ENCODE measurements around the gene CLTRN. TPM values are rescaled to one million over a fixed set of nuclear protein-coding genes. Genes with fewer than 3 reads are reported as not detected.

CLTRN gene
- total and polyA plus RNA-seq, 9 donors, result 0.13 to 0.53 (median 0.38) TPM

DNA sequence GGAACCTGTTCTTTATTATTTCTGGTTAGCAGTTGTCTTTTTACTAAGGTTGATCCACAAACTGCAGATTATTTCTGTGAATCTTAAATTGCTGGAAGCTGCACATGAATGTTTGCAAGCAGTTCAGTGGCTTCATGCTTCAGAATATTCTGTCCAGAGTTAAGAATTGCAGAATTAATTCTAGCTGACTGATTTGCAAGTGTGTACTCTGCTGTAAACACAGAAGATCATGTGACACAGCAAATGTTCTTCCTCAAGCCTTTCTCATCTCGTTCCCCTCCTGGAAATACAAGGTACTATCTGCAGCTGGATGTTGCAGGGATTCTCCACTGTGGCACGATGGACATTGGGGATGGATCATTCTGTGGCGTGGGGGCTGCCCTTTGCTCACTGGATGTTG is 16.8 kb upstream of the CLTRN start:
- Histone ChIP-seq H3K27ac (ENCODE audit: low read length) (no peak overlapping the region), H3K36me3 (ENCODE audit: control insufficient read depth, insufficient read depth, low read length) (peaks cover 10% of the 10 kb centered on the region), H3K4me1 (ENCODE audit: control insufficient read depth, insufficient read depth, low read length) (peaks cover 5% of the 10 kb centered on the region), H3K27me3 (ENCODE audit: control insufficient read depth, insufficient read depth, low read length) (peaks cover 5% of the 10 kb centered on the region), H3K9me3 (replicated peaks; ENCODE audit: control insufficient read depth, low read depth, low read length) (no peaks in the 10 kb centered on the region), H3K4me3 (ENCODE audit: low read length) (no peak overlapping the region)
- 40% methylated on average over 1 of the region's 3 CpGs for WGBS (ENCODE audit: insufficient coverage)
- no peak for DNase-seq

DNA sequence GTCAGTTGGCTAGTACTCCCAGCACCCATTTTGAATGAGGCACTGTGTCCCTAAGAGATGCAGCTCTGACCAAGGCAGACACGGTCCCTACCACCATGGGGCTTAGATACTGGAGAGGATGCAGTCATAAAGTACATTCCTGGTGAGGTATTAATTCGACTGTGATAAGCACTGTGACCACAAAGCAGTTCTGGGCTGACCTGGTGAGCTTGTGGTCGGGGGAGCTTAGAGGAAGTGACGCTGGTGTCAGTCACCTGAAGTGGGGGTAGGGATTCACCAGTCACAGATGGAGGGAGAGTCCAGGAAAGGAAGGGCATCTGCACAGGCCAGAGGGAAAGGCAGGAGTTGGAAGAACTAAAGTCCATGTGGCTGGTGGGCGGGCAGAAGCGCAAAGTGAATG is 15.8 kb upstream of the CLTRN start:
- peaks cover 10% of the 10 kb centered on the region for H3K36me3 ChIP-seq (ENCODE audit: control insufficient read depth, insufficient read depth, low read length)
- H3K27ac ChIP-seq (ENCODE audit: low read length), result no peak overlapping the region
- peaks cover 5% of the 10 kb centered on the region for H3K27me3 ChIP-seq (ENCODE audit: control insufficient read depth, insufficient read depth, low read length)
- DNase-seq, result no peak
- H3K4me3 ChIP-seq (ENCODE audit: low read length), result no peak overlapping the region
- H3K9me3 ChIP-seq (replicated peaks; ENCODE audit: control insufficient read depth, low read depth, low read length), result no peaks in the 10 kb centered on the region
- H3K4me1 ChIP-seq (ENCODE audit: control insufficient read depth, insufficient read depth, low read length), result peaks cover 11% of the 10 kb centered on the region
- 91% methylated on average over 5 of the region's 6 CpGs for WGBS (ENCODE audit: insufficient coverage)

DNA sequence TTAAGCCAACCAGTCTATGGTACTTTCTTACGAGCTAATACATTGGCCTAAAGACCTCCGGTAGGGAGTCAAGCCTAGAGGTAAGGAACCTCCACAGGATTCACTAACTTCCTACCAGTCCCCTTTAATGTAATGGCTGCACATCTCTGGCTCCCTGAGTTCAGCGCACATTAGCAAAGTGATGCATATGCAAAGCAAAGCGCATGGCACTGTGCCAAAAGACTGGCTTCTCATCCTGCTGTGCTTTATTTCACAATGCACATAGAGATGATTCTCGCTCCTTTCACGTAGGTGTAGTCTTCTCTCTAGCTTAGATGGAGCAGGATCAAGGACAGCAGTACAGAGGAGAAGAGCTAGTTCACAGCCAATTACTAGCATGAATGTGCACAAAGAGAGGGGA is 14.6 kb upstream of the CLTRN start:
- Histone ChIP-seq H3K4me3 (ENCODE audit: low read length) (no peak overlapping the region), H3K27ac (ENCODE audit: low read length) (no peak overlapping the region), H3K9me3 (replicated peaks; ENCODE audit: control insufficient read depth, low read depth, low read length) (no peaks in the 10 kb centered on the region), H3K27me3 (ENCODE audit: control insufficient read depth, insufficient read depth, low read length) (peaks cover 5% of the 10 kb centered on the region), H3K36me3 (ENCODE audit: control insufficient read depth, insufficient read depth, low read length) (peaks cover 10% of the 10 kb centered on the region), H3K4me1 (ENCODE audit: control insufficient read depth, insufficient read depth, low read length) (peaks cover 15% of the 10 kb centered on the region)
- 88% methylated on average over 5 of the region's 6 CpGs for WGBS (ENCODE audit: insufficient coverage)
- no peak for DNase-seq

DNA sequence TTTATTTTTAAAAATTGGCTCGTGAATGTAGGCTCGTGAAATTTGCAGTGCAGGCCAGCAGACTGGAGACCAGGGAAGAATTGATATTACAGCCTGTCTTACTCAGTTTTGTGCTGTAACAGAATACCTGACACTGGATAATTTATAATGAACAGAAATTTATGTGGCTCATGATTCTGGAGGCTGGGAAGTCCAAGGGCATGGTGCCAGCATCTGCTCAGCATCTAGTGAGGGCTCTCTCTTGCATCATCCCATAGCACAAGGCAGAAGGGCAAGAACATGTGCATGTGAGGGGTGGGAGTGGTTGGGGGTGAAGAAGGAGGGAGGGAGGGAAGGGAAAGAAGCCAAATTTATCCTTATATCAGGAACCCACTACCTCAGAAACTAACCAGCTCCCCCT is 13.7 kb upstream of the CLTRN start:
- Histone ChIP-seq H3K4me3 (ENCODE audit: low read length) (no peak overlapping the region), H3K27me3 (ENCODE audit: control insufficient read depth, insufficient read depth, low read length) (peaks cover 5% of the 10 kb centered on the region), H3K4me1 (ENCODE audit: control insufficient read depth, insufficient read depth, low read length) (peaks cover 17% of the 10 kb centered on the region), H3K9me3 (replicated peaks; ENCODE audit: control insufficient read depth, low read depth, low read length) (no peaks in the 10 kb centered on the region), H3K36me3 (ENCODE audit: control insufficient read depth, insufficient read depth, low read length) (peaks cover 10% of the 10 kb centered on the region), H3K27ac (ENCODE audit: low read length) (no peak overlapping the region)
- no peak for DNase-seq
- WGBS (ENCODE audit: insufficient coverage), result 90% methylated on average over 2 of the region's 2 CpGs

DNA sequence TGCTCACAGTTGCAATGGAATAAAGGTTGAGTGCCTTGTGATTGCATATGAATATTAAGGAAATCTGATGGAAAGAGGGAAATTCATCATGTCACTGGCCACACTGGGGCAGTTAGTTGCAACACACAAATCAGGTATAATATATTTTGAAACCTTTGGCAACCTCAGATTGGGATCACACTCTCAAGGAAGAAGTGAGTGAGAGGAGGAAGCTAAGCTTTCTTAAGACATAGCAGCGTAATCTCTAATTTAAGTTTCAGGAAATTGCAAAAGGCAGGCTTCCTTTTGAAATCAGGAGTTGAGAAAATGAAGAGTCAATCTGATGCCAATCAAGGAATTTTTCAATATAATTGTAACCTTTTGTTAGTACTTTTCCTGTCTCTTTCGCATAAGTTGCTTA is 12.3 kb upstream of the CLTRN start:
- Histone ChIP-seq H3K27ac (ENCODE audit: low read length) (no peak overlapping the region), H3K9me3 (replicated peaks; ENCODE audit: control insufficient read depth, low read depth, low read length) (no peaks in the 10 kb centered on the region), H3K27me3 (ENCODE audit: control insufficient read depth, insufficient read depth, low read length) (peaks cover 5% of the 10 kb centered on the region), H3K4me1 (ENCODE audit: control insufficient read depth, insufficient read depth, low read length) (peaks cover 17% of the 10 kb centered on the region), H3K4me3 (ENCODE audit: low read length) (no peak overlapping the region), H3K36me3 (ENCODE audit: control insufficient read depth, insufficient read depth, low read length) (peaks cover 10% of the 10 kb centered on the region)
- no CpG with 5 or more reads among the region's 2 CpGs for WGBS (ENCODE audit: insufficient coverage)
- DNase-seq, result no peak

DNA sequence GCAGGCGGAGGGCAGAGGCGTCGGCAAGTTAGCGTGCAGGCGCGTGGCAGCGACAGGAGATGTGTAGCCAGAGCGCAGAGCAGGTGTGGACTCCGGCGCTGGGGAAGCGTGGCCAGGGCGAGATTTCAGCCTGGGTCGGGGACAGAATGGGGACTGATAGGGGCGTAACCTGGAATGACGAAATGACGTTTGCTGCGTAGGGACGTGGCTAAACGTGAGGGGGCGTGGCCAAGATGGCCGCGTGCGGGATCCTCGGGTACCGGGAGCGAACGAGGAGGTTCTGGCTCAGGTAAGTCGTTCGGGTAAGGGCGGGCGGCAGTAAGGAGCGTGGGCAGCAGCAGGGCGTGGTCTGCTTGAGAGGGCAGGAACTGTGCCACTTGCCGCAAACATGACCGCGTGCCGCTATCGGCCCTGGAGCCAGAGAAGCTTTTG is 10.9 kb upstream of the CLTRN start:
- Histone ChIP-seq H3K9me3 (replicated peaks; ENCODE audit: control insufficient read depth, low read depth, low read length) (no peaks in the 10 kb centered on the region), H3K4me3 (ENCODE audit: low read length) (peak overlapping the region; percentile 81), H3K36me3 (ENCODE audit: control insufficient read depth, insufficient read depth, low read length) (peaks cover 10% of the 10 kb centered on the region), H3K27ac (ENCODE audit: low read length) (peak overlapping the region; percentile 100), H3K4me1 (ENCODE audit: control insufficient read depth, insufficient read depth, low read length) (peaks cover 17% of the 10 kb centered on the region), H3K27me3 (ENCODE audit: control insufficient read depth, insufficient read depth, low read length) (peaks cover 5% of the 10 kb centered on the region)
- DNase-seq, result no peak
- under 1% methylated on average over 33 of the region's 38 CpGs for WGBS (ENCODE audit: insufficient coverage)

DNA sequence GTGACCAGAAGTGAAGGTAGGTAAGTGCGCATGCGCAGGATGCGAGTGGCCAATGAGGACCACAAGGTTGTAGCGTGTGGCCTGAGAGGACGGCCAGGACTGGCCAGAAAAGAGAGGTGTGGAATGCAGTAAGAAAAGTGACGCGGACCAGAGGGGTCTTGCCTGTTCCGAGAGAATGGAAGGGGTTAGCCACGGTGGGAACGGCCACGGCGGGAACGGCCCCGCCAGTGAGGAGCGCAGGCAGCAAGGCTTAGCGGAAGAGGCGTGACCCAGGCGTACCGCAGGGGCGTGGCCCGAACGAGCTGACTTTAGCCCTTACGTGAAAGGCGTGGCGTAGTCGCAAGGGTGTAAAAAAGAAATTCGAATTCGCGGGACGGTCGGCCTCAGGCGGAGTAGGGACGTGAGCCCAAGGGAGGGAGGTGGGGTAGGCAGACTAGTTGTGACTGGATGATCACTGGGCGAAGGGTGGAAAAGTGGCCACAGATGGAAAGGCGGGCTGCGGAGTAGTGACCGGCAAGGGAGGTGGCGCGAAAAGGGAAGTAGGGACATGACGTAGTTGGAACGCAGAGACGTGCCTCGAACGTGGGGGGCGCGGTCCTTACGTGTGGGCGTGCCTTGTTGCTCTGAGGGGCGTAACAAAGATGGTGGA is 10.4 kb upstream of the CLTRN start:
- peaks cover 17% of the 10 kb centered on the region for H3K4me1 ChIP-seq (ENCODE audit: control insufficient read depth, insufficient read depth, low read length)
- H3K27ac ChIP-seq (ENCODE audit: low read length), result peak overlapping the region; percentile 100
- H3K27me3 ChIP-seq (ENCODE audit: control insufficient read depth, insufficient read depth, low read length), result peaks cover 4% of the 10 kb centered on the region
- under 1% methylated on average over 49 of the region's 49 CpGs for WGBS (ENCODE audit: insufficient coverage)
- peak; percentile 99 for DNase-seq
- H3K4me3 ChIP-seq (ENCODE audit: low read length), result peak overlapping the region; percentile 81
- H3K9me3 ChIP-seq (replicated peaks; ENCODE audit: control insufficient read depth, low read depth, low read length), result no peaks in the 10 kb centered on the region
- H3K36me3 ChIP-seq (ENCODE audit: control insufficient read depth, insufficient read depth, low read length), result peaks cover 9% of the 10 kb centered on the region

DNA sequence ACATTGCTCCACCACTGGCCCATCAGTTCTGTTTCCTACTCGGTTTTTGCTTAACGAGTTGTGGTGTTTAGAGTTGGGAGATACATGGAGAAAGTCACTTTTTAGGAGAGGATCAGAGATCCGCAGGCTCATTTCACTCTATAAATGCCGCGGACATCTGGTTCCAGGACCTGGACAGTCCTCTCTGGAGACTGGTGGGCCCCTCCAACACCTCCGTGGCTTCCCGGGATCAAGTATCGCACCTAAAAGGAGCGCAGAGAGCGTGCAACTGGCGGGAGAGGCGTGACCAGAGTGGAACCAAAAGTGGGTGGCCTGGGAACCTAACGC is 9.9 kb upstream of the CLTRN start:
- 2% methylated on average over 10 of the region's 13 CpGs for WGBS (ENCODE audit: insufficient coverage)
- H3K9me3 ChIP-seq (replicated peaks; ENCODE audit: control insufficient read depth, low read depth, low read length), result no peaks in the 10 kb centered on the region
- H3K27ac ChIP-seq (ENCODE audit: low read length), result peak overlapping the region; percentile 100
- DNase-seq, result no peak
- peak overlapping the region; percentile 81 for H3K4me3 ChIP-seq (ENCODE audit: low read length)
- H3K27me3 ChIP-seq (ENCODE audit: control insufficient read depth, insufficient read depth, low read length), result peaks cover 6% of the 10 kb centered on the region
- peaks cover 4% of the 10 kb centered on the region for H3K36me3 ChIP-seq (ENCODE audit: control insufficient read depth, insufficient read depth, low read length)
- peaks cover 17% of the 10 kb centered on the region for H3K4me1 ChIP-seq (ENCODE audit: control insufficient read depth, insufficient read depth, low read length)

DNA sequence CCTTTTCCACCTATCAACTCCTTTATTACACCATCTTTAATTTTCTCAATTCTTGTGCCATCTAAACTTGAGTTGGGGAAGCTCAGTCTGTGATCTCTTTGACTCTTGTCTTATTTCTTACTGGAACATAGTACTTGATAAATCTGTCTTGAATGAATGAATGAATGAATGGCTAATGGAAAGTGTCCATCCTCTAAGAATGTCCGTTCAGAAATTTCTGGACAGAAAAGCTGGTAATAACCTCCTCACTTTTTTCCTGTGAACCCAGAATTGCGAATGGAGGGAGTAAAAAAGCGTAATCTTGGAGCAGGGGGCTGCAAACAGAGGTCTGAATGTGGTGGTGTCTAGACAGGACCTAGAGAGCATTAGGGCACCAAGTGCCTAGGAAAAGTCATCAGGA is 9.4 kb upstream of the CLTRN start:
- Histone ChIP-seq H3K4me3 (ENCODE audit: low read length) (peak overlapping the region; percentile 81), H3K4me1 (ENCODE audit: control insufficient read depth, insufficient read depth, low read length) (peaks cover 17% of the 10 kb centered on the region), H3K9me3 (replicated peaks; ENCODE audit: control insufficient read depth, low read depth, low read length) (no peaks in the 10 kb centered on the region), H3K27me3 (ENCODE audit: control insufficient read depth, insufficient read depth, low read length) (peaks cover 6% of the 10 kb centered on the region), H3K36me3 (ENCODE audit: control insufficient read depth, insufficient read depth, low read length) (no peaks in the 10 kb centered on the region), H3K27ac (ENCODE audit: low read length) (peak overlapping the region; percentile 100)
- 80% methylated on average over 1 of the region's 3 CpGs for WGBS (ENCODE audit: insufficient coverage)
- DNase-seq, result no peak

DNA sequence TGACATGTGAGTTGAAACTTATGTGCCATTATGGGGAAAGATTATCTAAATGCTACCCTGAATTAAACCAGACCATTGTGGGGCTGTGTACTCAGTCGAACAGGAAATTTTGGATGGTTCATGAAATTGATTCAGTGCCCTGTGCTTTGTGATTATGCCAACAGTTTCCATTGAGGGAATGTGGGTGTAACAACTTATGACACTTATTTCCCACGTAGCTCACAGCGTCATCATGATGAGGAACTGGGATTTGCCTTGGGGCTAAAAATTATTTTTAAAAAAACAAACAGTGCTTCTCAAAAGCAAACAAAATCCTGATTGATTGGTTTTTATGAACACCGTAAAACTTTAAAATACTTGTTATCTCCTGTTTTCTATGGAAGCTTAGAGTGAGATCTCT is 8.3 kb upstream of the CLTRN start:
- Histone ChIP-seq H3K9me3 (replicated peaks; ENCODE audit: control insufficient read depth, low read depth, low read length) (no peaks in the 10 kb centered on the region), H3K4me1 (ENCODE audit: control insufficient read depth, insufficient read depth, low read length) (peaks cover 17% of the 10 kb centered on the region), H3K4me3 (ENCODE audit: low read length) (no peak overlapping the region), H3K36me3 (ENCODE audit: control insufficient read depth, insufficient read depth, low read length) (no peaks in the 10 kb centered on the region), H3K27me3 (ENCODE audit: control insufficient read depth, insufficient read depth, low read length) (peaks cover 6% of the 10 kb centered on the region), H3K27ac (ENCODE audit: low read length) (no peak overlapping the region)
- no peak for DNase-seq
- 80% methylated on average over 1 of the region's 4 CpGs for WGBS (ENCODE audit: insufficient coverage)

DNA sequence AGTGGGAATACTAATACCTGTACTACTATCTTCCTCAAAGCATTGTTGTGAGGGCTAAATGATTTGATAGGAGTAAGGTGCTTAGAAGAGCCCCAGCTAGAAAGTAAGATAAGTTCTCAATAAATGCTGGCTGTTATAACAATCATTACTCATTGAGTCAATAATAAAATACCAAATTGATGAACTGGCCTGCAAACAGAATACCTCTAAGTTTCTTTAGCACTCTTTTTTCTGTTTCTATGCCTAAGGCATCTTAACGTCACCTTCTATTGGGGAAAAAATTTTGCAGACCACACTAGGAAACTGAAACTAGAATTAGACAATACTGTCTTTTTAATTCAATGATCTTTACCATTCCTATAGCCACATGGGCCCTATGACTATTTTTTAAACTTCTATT is 1.2 kb downstream of the CLTRN start:
- Histone ChIP-seq H3K36me3 (ENCODE audit: control insufficient read depth, insufficient read depth, low read length) (no peaks in the 10 kb centered on the region), H3K27me3 (ENCODE audit: control insufficient read depth, insufficient read depth, low read length) (peaks cover 24% of the 10 kb centered on the region), H3K4me1 (ENCODE audit: control insufficient read depth, insufficient read depth, low read length) (no peaks in the 10 kb centered on the region), H3K9me3 (replicated peaks; ENCODE audit: control insufficient read depth, low read depth, low read length) (no peaks in the 10 kb centered on the region), H3K4me3 (ENCODE audit: low read length) (no peak overlapping the region), H3K27ac (ENCODE audit: low read length) (no peak overlapping the region)
- no peak for DNase-seq
- WGBS (ENCODE audit: insufficient coverage), result no CpG with 5 or more reads among the region's 1 CpG

Data from muscle of leg (tissue), 11 donors.